ENCODE data around the gene CD4.
A peak's percentile ranks its signal among the peaks of the same experiment; 100 is the strongest.

Gene CD4

DNA sequence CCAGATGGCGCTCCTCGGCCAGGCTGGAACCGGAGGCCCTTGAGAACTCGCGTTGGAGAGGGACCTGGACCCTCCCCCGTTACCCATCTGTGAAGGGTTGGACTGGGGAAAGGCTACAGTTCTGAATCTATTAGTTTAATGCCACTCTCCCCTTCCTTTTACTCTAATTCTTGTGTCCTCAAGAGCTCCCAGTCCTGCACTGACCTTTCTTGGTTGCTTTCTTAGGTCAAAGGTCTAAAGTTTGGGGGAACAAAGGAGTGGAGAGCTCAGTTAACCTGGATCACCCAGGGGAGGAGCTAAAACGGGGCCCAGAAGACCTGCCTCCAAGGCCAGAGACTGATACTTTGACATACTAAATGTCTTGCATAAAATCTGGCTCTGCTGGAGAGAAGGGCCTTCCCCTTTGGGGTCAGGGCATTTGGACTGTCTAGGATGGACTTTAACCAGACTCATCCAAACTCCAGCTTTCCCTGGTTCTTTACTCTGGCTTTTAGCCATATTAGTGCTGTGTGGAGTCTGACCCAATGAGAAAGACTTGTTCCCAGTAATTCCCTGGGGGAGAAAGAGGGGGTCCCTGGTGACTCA, 35.5 kb upstream of the CD4 start:
- Histone ChIP-seq H3K36me3 (ENCODE audit: control insufficient read depth, insufficient read depth, low read length) (peaks cover 28% of the 10 kb centered on the region), H3K4me3 (ENCODE audit: low read length) (peak overlapping the region; percentile 17), H3K4me1 (ENCODE audit: control insufficient read depth, insufficient read depth, low read length) (peaks cover 12% of the 10 kb centered on the region), H3K9ac (ENCODE audit: low read length) (no peak overlapping the region), H3K27ac (ENCODE audit: low read depth, low read length) (peak overlapping the region; percentile 99), H3K27me3 (ENCODE audit: control insufficient read depth, insufficient read depth, low read length) (no peaks in the 10 kb centered on the region)

DNA sequence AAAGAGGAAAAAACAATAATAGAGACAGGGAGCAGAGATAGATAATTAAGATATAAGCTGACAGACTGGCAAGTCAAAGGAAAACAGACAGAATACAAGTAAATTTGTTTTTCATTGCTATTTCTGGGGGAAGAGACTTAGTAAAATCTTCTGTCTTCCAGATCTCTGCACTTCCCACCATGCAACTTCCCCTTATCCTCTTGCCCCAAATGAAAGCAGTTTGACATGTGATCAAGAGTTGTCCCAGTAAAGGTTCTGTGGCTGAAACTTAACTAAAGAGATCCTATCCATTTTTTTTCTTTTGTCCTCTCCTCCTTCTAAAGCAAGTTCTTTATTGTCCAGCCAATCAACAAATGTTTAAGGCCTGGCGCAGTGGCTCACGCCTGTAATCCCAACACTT, 34.9 kb upstream of the CD4 start:
- Histone ChIP-seq H3K4me1 (ENCODE audit: control insufficient read depth, insufficient read depth, low read length) (peaks cover 12% of the 10 kb centered on the region), H3K9ac (ENCODE audit: low read length) (no peak overlapping the region), H3K36me3 (ENCODE audit: control insufficient read depth, insufficient read depth, low read length) (peaks cover 22% of the 10 kb centered on the region), H3K27me3 (ENCODE audit: control insufficient read depth, insufficient read depth, low read length) (no peaks in the 10 kb centered on the region), H3K4me3 (ENCODE audit: low read length) (no peak overlapping the region), H3K27ac (ENCODE audit: low read depth, low read length) (no peak overlapping the region)

- Histone ChIP-seq H3K27ac (ENCODE audit: low read depth, low read length) (no peak overlapping the region), H3K4me1 (ENCODE audit: control insufficient read depth, insufficient read depth, low read length) (peaks cover 5% of the 10 kb centered on the region), H3K36me3 (ENCODE audit: control insufficient read depth, insufficient read depth, low read length) (no peaks in the 10 kb centered on the region), H3K27me3 (ENCODE audit: control insufficient read depth, insufficient read depth, low read length) (no peaks in the 10 kb centered on the region), H3K9ac (ENCODE audit: low read length) (no peak overlapping the region), H3K4me3 (ENCODE audit: low read length) (no peak overlapping the region)
These were observed 32.2 kb upstream of the CD4 start for GRCh38 chr12:6757028-6757690.

GRCh38 chr12:6758506-6759095, 30.7 kb upstream of the CD4 start:
- Histone ChIP-seq H3K27me3 (ENCODE audit: control insufficient read depth, insufficient read depth, low read length) (no peaks in the 10 kb centered on the region), H3K4me3 (ENCODE audit: low read length) (no peak overlapping the region), H3K9ac (ENCODE audit: low read length) (no peak overlapping the region), H3K4me1 (ENCODE audit: control insufficient read depth, insufficient read depth, low read length) (peaks cover 8% of the 10 kb centered on the region), H3K36me3 (ENCODE audit: control insufficient read depth, insufficient read depth, low read length) (no peaks in the 10 kb centered on the region), H3K27ac (ENCODE audit: low read depth, low read length) (no peak overlapping the region)

- no peak overlapping the region for H3K4me3 ChIP-seq (ENCODE audit: low read length)
- H3K36me3 ChIP-seq (ENCODE audit: control insufficient read depth, insufficient read depth, low read length) = no peaks in the 10 kb centered on the region
- H3K4me1 ChIP-seq (ENCODE audit: control insufficient read depth, insufficient read depth, low read length) = peaks cover 11% of the 10 kb centered on the region
- H3K27ac ChIP-seq (ENCODE audit: low read depth, low read length) = no peak overlapping the region
- no peaks in the 10 kb centered on the region for H3K27me3 ChIP-seq (ENCODE audit: control insufficient read depth, insufficient read depth, low read length)
- H3K9ac ChIP-seq (ENCODE audit: low read length) = no peak overlapping the region
These were observed 29.6 kb upstream of the CD4 start for GRCh38 chr12:6759741-6760140.

- peaks cover 27% of the 10 kb centered on the region for H3K4me1 ChIP-seq (ENCODE audit: control insufficient read depth, insufficient read depth, low read length)
- no peak overlapping the region for H3K4me3 ChIP-seq (ENCODE audit: low read length)
- no peak overlapping the region for H3K9ac ChIP-seq (ENCODE audit: low read length)
- H3K36me3 ChIP-seq (ENCODE audit: control insufficient read depth, insufficient read depth, low read length) = no peaks in the 10 kb centered on the region
- peak overlapping the region; percentile 97 for H3K27ac ChIP-seq (ENCODE audit: low read depth, low read length)
- H3K27me3 ChIP-seq (ENCODE audit: control insufficient read depth, insufficient read depth, low read length) = no peaks in the 10 kb centered on the region
These were observed 25.9 kb upstream of the CD4 start for GRCh38 chr12:6763380-6763779.

DNA sequence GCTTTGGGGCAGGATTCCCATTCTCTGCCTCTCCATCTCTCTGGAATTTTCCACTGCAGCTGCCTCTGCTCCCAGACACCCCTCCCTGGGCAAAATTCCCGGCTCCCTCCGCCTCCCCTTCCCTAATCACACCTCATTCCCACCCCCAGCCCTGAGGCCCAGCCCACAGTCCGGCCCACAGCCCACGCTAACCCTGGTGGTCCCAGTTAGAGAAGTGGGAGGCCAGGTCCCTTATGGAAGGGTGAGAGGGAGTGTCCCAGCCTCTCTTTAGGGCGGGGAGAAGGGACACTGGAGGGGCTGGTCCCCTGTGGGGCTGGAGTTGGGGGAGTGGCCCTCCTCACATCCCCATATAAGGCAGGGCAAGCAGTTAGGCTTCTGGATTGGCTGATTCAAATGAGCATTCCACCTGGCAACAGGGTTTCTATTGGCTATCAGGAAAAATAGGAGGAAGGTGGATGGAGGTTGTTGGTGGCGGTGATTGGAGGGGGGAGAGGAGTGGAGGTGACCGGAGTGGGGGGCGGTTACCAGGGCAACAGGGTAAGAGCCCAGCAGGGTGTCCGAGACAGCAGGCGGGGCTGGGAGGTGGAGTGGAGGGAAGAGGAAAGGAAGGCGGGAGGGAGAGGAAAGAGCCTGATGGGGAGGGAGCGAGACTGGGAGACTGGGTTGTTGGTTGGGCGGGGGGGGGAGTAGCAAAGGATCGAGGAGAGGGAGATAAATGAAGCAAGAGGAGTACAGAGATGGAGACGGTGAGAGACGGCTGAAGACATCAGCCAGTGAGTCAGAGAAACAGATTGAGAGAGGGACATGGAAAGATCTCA, 25.1 kb upstream of the CD4 start:
- Histone ChIP-seq H3K4me3 (ENCODE audit: low read length) (peak overlapping the region; percentile 52), H3K4me1 (ENCODE audit: control insufficient read depth, insufficient read depth, low read length) (peaks cover 35% of the 10 kb centered on the region)

DNA sequence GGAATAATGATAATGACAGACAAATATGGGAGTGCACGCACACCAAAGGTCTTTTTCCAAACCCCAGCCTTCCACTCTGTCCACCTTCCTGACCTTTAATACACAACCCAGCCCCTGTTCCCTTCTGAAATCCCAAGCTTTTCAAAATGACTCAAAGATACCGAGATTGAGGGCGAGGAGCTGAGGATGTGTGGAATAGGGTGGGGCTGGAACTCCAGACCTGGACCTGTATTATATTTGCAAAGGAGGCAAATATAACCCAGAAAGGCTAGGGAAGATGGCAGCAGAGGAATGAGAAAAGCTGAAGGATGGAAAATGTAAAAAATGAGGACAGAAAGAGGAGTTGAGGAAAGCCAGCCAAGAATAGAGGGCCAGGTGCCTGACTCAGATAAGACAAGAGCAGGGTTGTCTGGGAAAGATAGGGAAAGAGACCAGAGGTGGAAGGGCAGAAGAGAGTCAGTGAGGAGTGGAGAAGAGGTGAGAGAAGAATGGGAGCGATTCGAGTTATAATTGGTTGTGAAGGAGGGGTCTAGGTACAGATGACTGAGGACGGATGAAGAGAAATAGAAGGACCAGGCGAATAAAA, 24.2 kb upstream of the CD4 start:
- H3K9ac ChIP-seq (ENCODE audit: low read length) = no peak overlapping the region
- H3K36me3 ChIP-seq (ENCODE audit: control insufficient read depth, insufficient read depth, low read length) = no peaks in the 10 kb centered on the region
- no peaks in the 10 kb centered on the region for H3K27me3 ChIP-seq (ENCODE audit: control insufficient read depth, insufficient read depth, low read length)
- peak overlapping the region; percentile 97 for H3K27ac ChIP-seq (ENCODE audit: low read depth, low read length)
- peaks cover 41% of the 10 kb centered on the region for H3K4me1 ChIP-seq (ENCODE audit: control insufficient read depth, insufficient read depth, low read length)
- H3K4me3 ChIP-seq (ENCODE audit: low read length) = peak overlapping the region; percentile 64

More for the DNA sequence above, 25.1 kb upstream of the CD4 start:
- H3K27me3 ChIP-seq (ENCODE audit: control insufficient read depth, insufficient read depth, low read length) = no peaks in the 10 kb centered on the region
- H3K9ac ChIP-seq (ENCODE audit: low read length) = peak overlapping the region; percentile 3
- H3K36me3 ChIP-seq (ENCODE audit: control insufficient read depth, insufficient read depth, low read length) = no peaks in the 10 kb centered on the region
- peak overlapping the region; percentile 97 for H3K27ac ChIP-seq (ENCODE audit: low read depth, low read length)

- Histone ChIP-seq H3K27ac (ENCODE audit: low read depth, low read length) (peak within 1 kb of the TSS; percentile 97), H3K36me3 (ENCODE audit: control insufficient read depth, insufficient read depth, low read length) (no peaks in the 10 kb centered on the region), H3K9ac (ENCODE audit: low read length) (peak within 1 kb of the TSS; percentile 72), H3K27me3 (ENCODE audit: control insufficient read depth, insufficient read depth, low read length) (no peaks in the 10 kb centered on the region), H3K4me1 (ENCODE audit: control insufficient read depth, insufficient read depth, low read length) (peaks cover 41% of the 10 kb centered on the region), H3K4me3 (ENCODE audit: low read length) (peak within 1 kb of the TSS; percentile 76)
These were observed 23.4 kb upstream of the CD4 start, which contains the start of gene PTMS for GRCh38 chr12:6765634-6766581. Gene PTMS (plus strand): TSS chr12:6766363. CDS start chr12:6766706, 343 bp downstream.

DNA sequence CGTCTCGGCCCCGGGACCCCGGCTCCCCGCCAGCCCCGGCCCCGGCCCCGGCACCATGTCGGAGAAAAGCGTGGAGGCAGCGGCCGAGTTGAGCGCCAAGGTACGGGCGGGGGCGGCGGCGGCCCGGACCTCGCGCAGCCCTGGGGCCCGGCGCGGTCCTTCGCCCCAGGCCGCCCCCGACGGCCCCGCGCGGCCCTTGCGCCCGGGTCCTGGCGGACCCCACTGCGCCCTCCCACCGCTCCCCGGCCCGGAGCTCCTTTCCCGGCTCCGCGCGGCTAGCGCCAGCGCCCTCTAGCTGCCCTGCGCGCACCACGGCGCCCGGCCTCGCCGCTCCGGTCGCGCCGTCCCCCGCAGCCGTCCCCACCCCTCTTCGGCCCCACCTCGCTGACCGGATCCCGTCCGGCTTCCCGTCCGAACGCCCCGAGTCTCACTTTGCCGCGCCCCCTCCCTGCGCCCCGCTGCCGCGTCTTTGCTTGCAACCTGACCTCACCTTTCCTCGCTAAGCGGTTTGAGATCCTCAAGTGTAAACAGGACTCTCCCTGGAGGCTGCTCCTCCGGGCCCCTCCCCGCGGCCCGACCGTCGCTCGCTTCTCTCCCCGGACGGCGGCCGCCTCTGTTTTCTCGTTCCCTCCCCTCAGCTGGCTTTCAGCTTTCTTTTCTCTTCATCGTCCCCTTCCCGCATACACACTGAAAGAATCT, 22.5 kb upstream of the CD4 start:
- H3K27me3 ChIP-seq (ENCODE audit: control insufficient read depth, insufficient read depth, low read length) = no peaks in the 10 kb centered on the region
- peak overlapping the region; percentile 97 for H3K27ac ChIP-seq (ENCODE audit: low read depth, low read length)
- peak overlapping the region; percentile 72 for H3K9ac ChIP-seq (ENCODE audit: low read length)
- H3K36me3 ChIP-seq (ENCODE audit: control insufficient read depth, insufficient read depth, low read length) = no peaks in the 10 kb centered on the region
- H3K4me3 ChIP-seq (ENCODE audit: low read length) = peak overlapping the region; percentile 76
- H3K4me1 ChIP-seq (ENCODE audit: control insufficient read depth, insufficient read depth, low read length) = peaks cover 41% of the 10 kb centered on the region

Data from rectal smooth muscle tissue (tissue), 1 donor.